Measurements from ENCODE around the gene UBE3B.
A peak's percentile ranks its signal among the peaks of the same experiment; 100 is the strongest.

DNA sequence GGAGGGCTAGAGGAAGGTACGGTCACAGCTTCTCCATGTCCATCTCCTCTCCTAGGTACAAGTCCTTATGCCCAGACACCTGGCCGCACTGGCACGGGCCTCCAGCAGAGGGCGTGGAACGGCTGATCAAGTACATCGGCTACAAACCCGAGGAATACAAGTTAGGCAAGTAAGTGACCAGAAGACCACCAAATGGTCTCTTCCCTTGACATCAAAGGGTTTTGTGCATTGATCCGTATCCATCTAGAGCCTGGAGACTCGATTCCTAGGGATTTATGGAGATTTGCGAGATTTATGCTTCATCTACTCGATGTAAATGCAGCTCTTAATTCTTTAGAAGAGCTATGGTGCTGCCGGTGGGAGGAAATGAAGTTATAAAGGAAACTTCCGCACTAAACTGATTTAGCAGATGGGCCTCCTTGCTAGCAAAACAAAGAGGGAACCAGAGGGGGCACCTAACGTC is 44.6 kb upstream of the UBE3B start:
- TF ChIP-seq CTCF (IDR thresholded peaks at IDR 0.05) (peak; percentile 42 to 62 (median 51)), POLR2A (IDR thresholded peaks at IDR 0.05) (no peak), POLR2AphosphoS5 (IDR thresholded peaks at IDR 0.05; ENCODE audit: insufficient read depth in 1 of 2, low read depth in 1 of 2) (no peak)
